CD14-positive monocyte (primary cell): Measurements from ENCODE around the gene GAMT. TPM values are rescaled to one million over a fixed set of nuclear protein-coding genes. Genes with fewer than 3 reads are reported as not detected.

Experiments
- DNase-seq, 3 donors: peaks; one replicate each; pipeline ENCODE4 v3.0.0-alpha.2; 2011 to 2022
- H2AFZ ChIP-seq: 2 replicates; pipeline ENCODE4 v1.6.0; 2012; ENCODE audit warnings: mild to moderate bottlenecking, low read depth, low read length, inconsistent platforms; ENCODE audit not compliant: insufficient read depth, poor library complexity, severe bottlenecking
- H3K27ac ChIP-seq, 2 donors: 1 replicate in 1 of 2; 2 replicates in 1 of 2; pipeline ENCODE4 v1.5.1; 2012 to 2013; ENCODE audit warnings: low read length in 2 of 2, control low read depth in 1 of 2, inconsistent platforms in 1 of 2, low read depth in 1 of 2, mild to moderate bottlenecking in 1 of 2
- H3K27me3 ChIP-seq, 2 donors: one replicate each; pipeline versions ENCODE4 v1.6.0 to v1.6.1; 2011 to 2013; ENCODE audit warnings: low read length in 2 of 2; ENCODE audit not compliant: control insufficient read depth in 2 of 2, insufficient read depth in 2 of 2
- H3K36me3 ChIP-seq, 2 donors: replicated peaks in 1 of 2; 1 replicate in 1 of 2; 2 replicates in 1 of 2; pipeline versions ENCODE4 v1.5.1 to v1.6.1; 2012 to 2013; ENCODE audit warnings: low read length in 2 of 2, control low read depth in 1 of 2, inconsistent platforms in 1 of 2, mild to moderate bottlenecking in 1 of 2; ENCODE audit not compliant: insufficient read depth in 2 of 2, control insufficient read depth in 1 of 2
- H3K4me1 ChIP-seq, 2 donors: 1 replicate in 1 of 2; 2 replicates in 1 of 2; pipeline versions ENCODE4 v1.5.1 to v1.6.1; 2012 to 2013; ENCODE audit warnings: low read length in 2 of 2, control low read depth in 1 of 2, inconsistent platforms in 1 of 2, mild to moderate bottlenecking in 1 of 2, moderate library complexity in 1 of 2; ENCODE audit not compliant: insufficient read depth in 2 of 2, control insufficient read depth in 1 of 2
- H3K4me2 ChIP-seq: replicated peaks from 2 replicates; pipeline ENCODE3; 2012; ENCODE audit warnings: low read length, moderate library complexity, mild to moderate bottlenecking; ENCODE audit not compliant: poor library complexity, severe bottlenecking; ENCODE audit errors: extremely low read depth
- H3K4me3 ChIP-seq, 3 experiments: fragments of 200-600 bp in 1 of 3; sonication (generic) in 1 of 3; replicated peaks in 1 of 3; 1 replicate in 2 of 3; 2 replicates in 1 of 3; pipeline ENCODE4 v1.5.1; 2011 to 2013; ENCODE audit warnings: low read length in 3 of 3, mild to moderate bottlenecking in 3 of 3, control low read depth in 2 of 3, low read depth in 2 of 3, inconsistent platforms in 1 of 3, moderate library complexity in 1 of 3
- H3K79me2 ChIP-seq: 2 replicates; pipeline ENCODE4 v1.6.0; 2012; ENCODE audit warnings: mild to moderate bottlenecking, control low read depth, inconsistent platforms, low read length, moderate library complexity; ENCODE audit not compliant: insufficient read depth
- H3K9ac ChIP-seq: 2 replicates; pipeline ENCODE4 v1.6.0; 2017; ENCODE audit warnings: low read length, mild to moderate bottlenecking; ENCODE audit not compliant: insufficient read depth, poor library complexity, severe bottlenecking
- H3K9me3 ChIP-seq, 2 donors: replicated peaks in 1 of 2; 1 replicate in 1 of 2; 2 replicates in 1 of 2; pipeline versions ENCODE4 v1.5.1 to v1.6.1; 2012 to 2013; ENCODE audit warnings: low read length in 2 of 2, control low read depth in 1 of 2; ENCODE audit not compliant: control insufficient read depth in 1 of 2, insufficient read depth in 1 of 2
- H4K20me1 ChIP-seq: 2 replicates; pipeline ENCODE4 v1.6.0; 2012; ENCODE audit warnings: mild to moderate bottlenecking, low read length, control low read depth, moderate library complexity; ENCODE audit not compliant: insufficient read depth
- H3K27ac Mint-ChIP-seq, 7 donors: one replicate each; pipeline ENCODE4 v1.8.0; 2020; ENCODE audit warnings: mild to moderate bottlenecking in 7 of 7, mixed read lengths in 7 of 7, moderate library complexity in 6 of 7, inconsistent platforms in 2 of 7
- H3K27me3 Mint-ChIP-seq, 3 donors: one replicate each; pipeline ENCODE4 v1.8.0; 2021 to 2022; ENCODE audit warnings: low read depth in 3 of 3, mild to moderate bottlenecking in 3 of 3, mixed read lengths in 3 of 3, moderate library complexity in 3 of 3, inconsistent platforms in 1 of 3
- H3K36me3 Mint-ChIP-seq, 2 donors: one replicate each; pipeline ENCODE4 v1.8.0; 2020; ENCODE audit warnings: mixed read lengths in 2 of 2, inconsistent platforms in 1 of 2, mild to moderate bottlenecking in 1 of 2
- H3K4me1 Mint-ChIP-seq: one replicate; pipeline ENCODE4 v1.8.0; 2020; ENCODE audit warnings: mild to moderate bottlenecking, mixed read lengths
- H3K4me3 Mint-ChIP-seq, 2 donors: one replicate each; pipeline ENCODE4 v1.8.0; 2020; ENCODE audit warnings: mild to moderate bottlenecking in 2 of 2, mixed read lengths in 2 of 2, moderate library complexity in 1 of 2
- H3K9me3 Mint-ChIP-seq, 7 donors: one replicate each; pipeline ENCODE4 v1.8.0; 2020 to 2022; ENCODE audit warnings: mixed read lengths in 7 of 7, mild to moderate bottlenecking in 6 of 7, moderate library complexity in 6 of 7, inconsistent platforms in 2 of 7
- WGBS: methylation state at CpG from one replicate; pipeline ENCODE4 v1.1.5; 2013; ENCODE audit warnings: missing lambda C conversion rate; ENCODE audit not compliant: insufficient coverage; 5-methylcytosine and 5-hydroxymethylcytosine counted together
- intact Hi-C, 2 donors: fragments of 100-400 bp; cut with micrococcal nuclease; formaldehyde crosslinking; loops; one replicate each; pipeline versions ENCODE4 v1.15.0 to v1.15.1; 2023
- polyA plus RNA-seq, 3 donors: library from polyadenylated mRNA; depleted of rRNA in 1 of 3; unstranded in 2 of 3; stranded (reverse) in 1 of 3; fragments of 300-500 nt in 2 of 3; fragments of >200 nt in 1 of 3; fragmentation: Illumina TruSeq in 2 of 3; gene quantifications; 1 replicate in 2 of 3; 2 replicates in 1 of 3; pipeline ENCODE4 v1.2.3, GENCODE V29; 2012 to 2021
- TF ChIP-seq, protein P1 (sequence below): fragments of 200-600 bp; IDR thresholded peaks from one replicate; pipeline ENCODE4 v1.8.0; 2022; ENCODE audit warnings: antibody characterized with exemption, mild to moderate bottlenecking

GAMT gene
- polyA plus RNA-seq, 3 donors: 0.95 to 1.3 (median 0.96) TPM

DNA sequence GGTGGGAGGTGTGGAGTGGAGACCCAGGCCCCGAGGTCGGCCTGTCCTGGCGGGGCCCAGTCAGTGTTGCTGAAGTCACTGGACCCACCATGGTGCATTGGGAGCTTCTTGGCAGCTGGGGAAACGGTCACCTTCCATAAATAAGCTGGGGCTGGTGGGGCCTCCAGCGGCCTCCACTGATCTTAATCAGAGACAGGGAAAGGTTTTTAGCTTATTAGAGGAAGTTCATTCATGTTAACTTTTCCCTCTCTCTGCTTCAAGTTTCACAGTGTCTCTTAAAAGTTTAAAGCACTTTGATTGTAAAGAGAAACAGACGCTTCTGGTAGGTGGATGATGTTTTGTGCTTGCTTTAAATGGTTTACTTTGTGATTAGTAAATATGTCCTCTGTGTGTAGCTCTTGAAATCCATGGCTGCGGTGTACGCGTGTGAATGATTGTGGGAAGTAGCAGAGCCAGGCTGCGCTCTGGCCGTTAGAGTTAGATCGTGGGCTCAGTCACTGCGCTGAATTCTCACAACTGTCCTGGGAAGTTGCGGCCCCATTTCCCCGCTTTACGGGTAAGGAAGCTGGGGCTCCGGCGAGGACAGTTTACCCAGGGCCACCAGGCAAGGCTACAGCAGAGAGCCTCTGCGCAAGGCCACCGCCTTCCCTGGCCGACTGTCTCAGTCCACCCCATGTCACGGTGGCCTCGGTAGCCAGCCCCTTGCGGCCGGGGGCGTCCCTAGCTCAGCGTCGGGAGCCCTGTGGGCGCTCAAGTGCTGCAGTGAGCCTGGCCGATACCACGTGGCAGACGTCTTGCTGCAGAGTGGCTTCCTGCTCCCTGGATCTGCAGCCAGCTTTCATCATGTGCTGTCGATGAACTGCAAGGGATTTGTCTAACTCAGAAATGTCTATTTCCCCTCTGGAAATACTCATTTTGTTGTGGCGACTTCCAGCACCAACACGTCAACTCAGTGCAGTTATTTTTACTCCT lies 34.2 kb downstream of the GAMT start:
- H3K4me1 ChIP-seq: peaks cover 30 to 35% of the 10 kb centered on the region in 2 donors
- no peak for DNase-seq
- Mint-ChIP-seq H3K4me1 (peaks cover 35% of the 10 kb centered on the region), H3K36me3 (peaks cover 37 to 61% of the 10 kb centered on the region in 2 donors), H3K27me3 (peaks cover 0 to 2% (median 2%) of the 10 kb centered on the region in 3 donors), H3K4me3 (peak overlapping the region; percentile 3 to 49), H3K9me3 (no peaks in the 10 kb centered on the region), H3K27ac (peak overlapping the region in 3 of 7 donors; percentile 1 to 42 (median 35))
- no peaks in the 10 kb centered on the region for H3K79me2 ChIP-seq
- 18% methylated on average over 30 of the region's 35 CpGs for WGBS
- H2AFZ ChIP-seq: no peak overlapping the region
- H3K4me3 ChIP-seq: peak overlapping the region in 1 of 3 experiments; percentile 46
- H3K27ac ChIP-seq: no peak overlapping the region
- peak overlapping the region; percentile 60 for H3K4me2 ChIP-seq
- peak overlapping the region; percentile 51 for H3K9ac ChIP-seq
- H4K20me1 ChIP-seq: no peaks in the 10 kb centered on the region
- TF ChIP-seq, protein P1, sequence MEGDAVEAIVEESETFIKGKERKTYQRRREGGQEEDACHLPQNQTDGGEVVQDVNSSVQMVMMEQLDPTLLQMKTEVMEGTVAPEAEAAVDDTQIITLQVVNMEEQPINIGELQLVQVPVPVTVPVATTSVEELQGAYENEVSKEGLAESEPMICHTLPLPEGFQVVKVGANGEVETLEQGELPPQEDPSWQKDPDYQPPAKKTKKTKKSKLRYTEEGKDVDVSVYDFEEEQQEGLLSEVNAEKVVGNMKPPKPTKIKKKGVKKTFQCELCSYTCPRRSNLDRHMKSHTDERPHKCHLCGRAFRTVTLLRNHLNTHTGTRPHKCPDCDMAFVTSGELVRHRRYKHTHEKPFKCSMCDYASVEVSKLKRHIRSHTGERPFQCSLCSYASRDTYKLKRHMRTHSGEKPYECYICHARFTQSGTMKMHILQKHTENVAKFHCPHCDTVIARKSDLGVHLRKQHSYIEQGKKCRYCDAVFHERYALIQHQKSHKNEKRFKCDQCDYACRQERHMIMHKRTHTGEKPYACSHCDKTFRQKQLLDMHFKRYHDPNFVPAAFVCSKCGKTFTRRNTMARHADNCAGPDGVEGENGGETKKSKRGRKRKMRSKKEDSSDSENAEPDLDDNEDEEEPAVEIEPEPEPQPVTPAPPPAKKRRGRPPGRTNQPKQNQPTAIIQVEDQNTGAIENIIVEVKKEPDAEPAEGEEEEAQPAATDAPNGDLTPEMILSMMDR: no peak
- H3K36me3 ChIP-seq: peaks cover 7 to 25% of the 10 kb centered on the region in 2 donors
- intact Hi-C loops: no loop called here
- no peaks in the 10 kb centered on the region for H3K9me3 ChIP-seq
- H3K27me3 ChIP-seq: no peaks in the 10 kb centered on the region

DNA sequence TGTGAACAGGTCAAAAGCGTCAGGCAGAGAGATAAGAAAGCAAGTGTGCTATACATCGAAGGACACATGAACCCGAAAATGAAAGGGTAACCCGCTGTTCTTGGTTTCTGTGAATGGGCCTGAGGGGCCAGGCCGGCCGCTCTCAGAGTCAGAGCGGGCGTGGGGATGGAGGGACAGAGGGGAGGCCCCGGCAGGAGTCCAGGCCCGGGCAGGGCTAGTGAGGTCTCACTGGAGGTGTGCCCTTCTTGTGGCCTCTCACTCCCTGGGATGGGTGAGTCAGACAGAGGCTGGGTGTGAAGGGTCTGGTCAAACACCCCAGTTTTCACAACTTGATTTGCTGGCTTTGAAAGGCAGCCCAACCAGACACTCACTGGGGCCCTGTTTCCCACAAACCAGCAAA lies 35.0 kb downstream of the GAMT start:
- Histone ChIP-seq H3K4me2 (no peak overlapping the region), H3K36me3 (peaks cover 7 to 28% of the 10 kb centered on the region in 2 donors), H3K9ac (no peak overlapping the region), H3K9me3 (no peaks in the 10 kb centered on the region), H2AFZ (no peak overlapping the region), H3K27me3 (no peaks in the 10 kb centered on the region), H4K20me1 (no peaks in the 10 kb centered on the region), H3K79me2 (no peaks in the 10 kb centered on the region), H3K27ac (no peak overlapping the region), H3K4me1 (peaks cover 30 to 35% of the 10 kb centered on the region in 2 donors), H3K4me3 (no peak overlapping the region)
- DNase-seq: no peak
- WGBS: 94% methylated on average over 8 of the region's 10 CpGs
- Mint-ChIP-seq H3K4me3 (no peak overlapping the region), H3K9me3 (no peaks in the 10 kb centered on the region), H3K4me1 (peaks cover 37% of the 10 kb centered on the region), H3K27ac (no peak overlapping the region), H3K36me3 (peaks cover 41 to 65% of the 10 kb centered on the region in 2 donors), H3K27me3 (peaks cover 0 to 5% (median 2%) of the 10 kb centered on the region in 3 donors)
- intact Hi-C loops: no loop called here
- TF ChIP-seq, protein P1: no peak
